ENCODE measurements around the gene RPA1. TPM values are rescaled to one million over a fixed set of nuclear protein-coding genes. Genes with fewer than 3 reads are reported as not detected.

Gene RPA1
- total and polyA plus RNA-seq, 9 of the 15 experiments (the other 6 are each of a cell fraction or from before 2014, with no cell fraction given), result 25.2 to 125 (median 47.4) TPM

DNA sequence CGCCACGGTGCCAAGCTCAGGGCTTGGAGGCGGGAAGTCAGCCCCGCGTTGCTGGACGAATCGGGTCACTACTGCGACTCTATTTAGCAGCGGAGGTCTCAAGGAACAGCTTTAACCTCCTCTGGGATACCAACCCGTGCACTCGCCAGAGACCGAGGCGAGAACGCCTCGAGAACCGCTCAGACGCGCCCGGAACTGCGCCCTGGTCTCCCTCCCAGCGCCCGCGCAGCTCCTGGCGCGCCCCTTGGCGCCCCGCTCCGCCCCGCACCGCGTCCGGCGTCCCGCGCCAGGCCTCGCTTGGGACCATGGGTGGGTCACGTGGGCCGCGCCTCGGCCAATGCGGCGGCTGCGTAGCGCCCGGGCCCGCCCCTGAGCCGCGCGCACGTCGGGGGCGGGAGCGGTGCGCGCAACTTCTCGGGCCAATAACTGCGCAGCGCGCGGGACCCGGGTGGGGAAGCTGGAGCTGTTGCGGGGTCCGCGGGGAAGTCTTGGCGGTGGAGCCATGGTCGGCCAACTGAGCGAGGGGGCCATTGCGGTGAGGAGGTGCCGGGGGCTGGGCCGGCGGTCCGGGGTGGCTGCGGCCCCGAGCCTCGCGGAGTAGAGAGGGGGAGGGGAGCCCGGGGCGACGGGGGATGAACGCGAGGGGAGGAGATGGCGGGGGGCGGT is at the start of gene RPA1, which contains the start of gene SMYD4 (continued):
- no peak for TF ChIP-seq ID3 (CRISPR knock-in tag; IDR thresholded peaks at IDR 0.05)
- TF ChIP-seq ID3 (tag; IDR thresholded peaks at IDR 0.05), result no peak
- TF ChIP-seq ILK (tag; IDR thresholded peaks at IDR 0.05; ENCODE audit: borderline replicate concordance, low read depth), result no peak
- TF ChIP-seq MCM2 (IDR thresholded peaks at IDR 0.05; ENCODE audit: low read depth), result no peak
- TF ChIP-seq NCOA6 (IDR thresholded peaks at IDR 0.05), result no peak
- no peak for TF ChIP-seq ZNF76 (CRISPR knock-in tag; IDR thresholded peaks at IDR 0.05; ENCODE audit: borderline replicate concordance)
- peak; percentile 88 for TF ChIP-seq REST (IDR thresholded peaks at IDR 0.05; ENCODE audit: borderline replicate concordance)
- TF ChIP-seq REST (CRISPR knock-in tag; IDR thresholded peaks at IDR 0.05; ENCODE audit: low read depth), result no peak
- peak in 1 of 2 experiments; percentile 19; a peak in 1 of 4 replicates for TF ChIP-seq NONO (IDR thresholded peaks at IDR 0.05; ENCODE audit: low read depth in 2 of 2, low read length in 1 of 2)
- no peak for TF ChIP-seq ZFP1 (CRISPR knock-in tag; IDR thresholded peaks at IDR 0.05)
- TF ChIP-seq ARID2 (IDR thresholded peaks at IDR 0.05), result no peak
- TF ChIP-seq SP2 (IDR thresholded peaks at IDR 0.05; ENCODE audit: extremely low read depth, low read depth, low read length, poor library complexity, severe bottlenecking), result no peak
- peak; percentile 93 for TF ChIP-seq TFE3 (CRISPR knock-in tag; IDR thresholded peaks at IDR 0.05)
- no peak for TF ChIP-seq CC2D1A (IDR thresholded peaks at IDR 0.05)
- TF ChIP-seq HSF4 (CRISPR knock-in tag; IDR thresholded peaks at IDR 0.05; ENCODE audit: borderline replicate concordance), result no peak
- TF ChIP-seq ZBTB1 (CRISPR knock-in tag; IDR thresholded peaks at IDR 0.05; ENCODE audit: borderline replicate concordance, low read depth), result no peak
- TF ChIP-seq PCBP2 (IDR thresholded peaks at IDR 0.05; ENCODE audit: low read depth, low read length, poor library complexity, severe bottlenecking), result no peak
- TF ChIP-seq ZC3H11A (IDR thresholded peaks at IDR 0.05; ENCODE audit: low read depth, low read length), result no peak
